ENCODE results near the gene HS1BP3.

The HS1BP3 gene

DNA sequence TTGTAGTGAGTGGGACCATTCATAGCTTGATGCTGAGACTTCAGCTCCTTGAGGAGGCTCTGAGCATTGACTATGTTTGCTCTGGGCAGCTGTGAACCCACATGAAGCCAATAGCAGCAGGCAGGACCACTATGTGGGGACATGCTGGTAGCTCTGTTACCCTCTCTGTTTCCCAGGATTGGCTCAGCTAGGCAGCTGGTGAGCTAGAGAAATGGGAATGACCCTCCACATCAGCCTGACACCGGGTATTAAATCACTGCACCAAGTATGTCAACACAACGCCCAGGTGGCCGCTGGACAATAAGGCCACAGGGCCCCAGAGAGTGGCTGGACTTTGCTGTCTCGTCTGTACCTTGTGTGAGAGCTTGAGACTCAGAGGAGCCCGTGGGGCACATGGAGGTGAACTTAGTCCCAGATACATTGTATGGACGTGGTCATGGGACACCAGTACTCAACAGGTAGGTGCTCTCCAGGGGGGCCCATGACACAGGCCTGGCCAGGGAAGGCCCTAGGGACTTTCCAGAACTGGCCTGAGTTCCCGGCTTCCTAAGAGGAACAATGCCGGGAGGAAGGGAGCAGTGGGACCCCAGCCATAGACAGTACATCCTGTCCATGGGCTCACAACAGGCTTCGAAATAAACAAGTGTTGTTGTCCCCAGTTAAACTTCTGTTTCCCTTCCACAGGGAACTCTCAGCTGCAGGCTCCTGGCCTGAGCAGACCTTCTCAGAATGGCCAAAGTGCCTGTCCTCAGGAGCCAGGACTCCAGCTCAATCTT is 35.2 kb downstream of the HS1BP3 start:
- DNase-seq: no peak

DNA sequence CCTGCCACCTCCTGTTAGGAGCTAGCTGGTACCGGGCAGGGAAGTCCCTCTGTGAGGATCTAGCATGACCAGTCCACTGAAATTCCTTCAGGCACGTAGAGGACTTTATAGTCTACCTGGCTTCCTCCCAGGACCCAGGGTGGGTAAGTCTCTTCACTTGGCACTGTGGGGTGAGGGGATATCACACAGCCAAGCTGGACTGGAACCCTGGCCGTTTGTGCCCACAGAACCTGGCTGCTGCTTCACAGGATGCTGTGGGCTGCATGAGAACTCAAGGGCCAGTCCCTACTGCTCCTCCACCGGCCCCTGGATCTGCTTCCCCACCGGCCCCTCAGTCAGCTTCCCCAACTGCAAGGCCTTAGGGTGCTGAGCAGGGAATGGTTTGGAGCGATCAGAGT is 35.8 kb downstream of the HS1BP3 start:
- DNase-seq: no peak

DNA sequence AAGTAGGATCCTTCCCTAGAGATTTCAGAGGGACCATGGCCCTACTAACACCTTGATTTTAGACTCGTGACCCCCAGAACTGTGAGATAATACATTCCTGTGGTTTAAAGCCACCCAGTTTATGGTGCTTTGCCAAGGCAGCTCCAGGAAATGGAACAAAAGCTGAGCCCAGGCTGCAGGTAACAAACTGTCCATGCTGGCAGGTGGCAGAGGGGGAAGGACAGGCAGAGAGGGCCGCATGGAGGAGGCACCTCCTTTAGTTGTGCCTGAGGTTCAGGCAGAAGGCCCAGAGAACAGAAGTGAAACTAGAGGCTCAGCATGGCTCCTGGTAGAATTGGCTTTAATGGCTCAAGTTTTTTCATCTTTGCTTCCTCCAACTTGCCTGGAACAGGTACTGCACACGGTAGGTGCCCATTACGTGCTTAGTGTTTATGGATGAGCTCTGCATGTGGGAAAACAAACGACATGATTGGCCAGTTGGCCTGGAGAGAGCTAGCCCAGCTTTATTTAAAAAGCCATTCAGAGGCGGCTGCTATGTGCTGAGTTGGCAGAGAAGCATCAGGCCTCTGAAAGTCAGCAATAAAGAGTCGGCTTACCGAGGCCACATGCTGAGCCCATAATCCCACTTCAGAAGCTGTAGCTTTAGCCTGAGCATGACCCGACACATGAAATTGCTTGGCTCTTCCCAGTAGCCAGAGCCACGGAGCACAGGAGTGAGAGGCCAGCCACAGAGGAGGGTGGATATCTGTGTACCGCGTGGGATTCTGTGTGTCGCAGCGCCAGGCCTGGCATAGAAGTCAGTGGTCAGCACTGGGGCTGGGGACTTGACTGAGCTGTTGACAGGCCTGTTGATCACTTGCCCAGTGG is 36.5 kb downstream of the HS1BP3 start:
- no peak for DNase-seq

DNA sequence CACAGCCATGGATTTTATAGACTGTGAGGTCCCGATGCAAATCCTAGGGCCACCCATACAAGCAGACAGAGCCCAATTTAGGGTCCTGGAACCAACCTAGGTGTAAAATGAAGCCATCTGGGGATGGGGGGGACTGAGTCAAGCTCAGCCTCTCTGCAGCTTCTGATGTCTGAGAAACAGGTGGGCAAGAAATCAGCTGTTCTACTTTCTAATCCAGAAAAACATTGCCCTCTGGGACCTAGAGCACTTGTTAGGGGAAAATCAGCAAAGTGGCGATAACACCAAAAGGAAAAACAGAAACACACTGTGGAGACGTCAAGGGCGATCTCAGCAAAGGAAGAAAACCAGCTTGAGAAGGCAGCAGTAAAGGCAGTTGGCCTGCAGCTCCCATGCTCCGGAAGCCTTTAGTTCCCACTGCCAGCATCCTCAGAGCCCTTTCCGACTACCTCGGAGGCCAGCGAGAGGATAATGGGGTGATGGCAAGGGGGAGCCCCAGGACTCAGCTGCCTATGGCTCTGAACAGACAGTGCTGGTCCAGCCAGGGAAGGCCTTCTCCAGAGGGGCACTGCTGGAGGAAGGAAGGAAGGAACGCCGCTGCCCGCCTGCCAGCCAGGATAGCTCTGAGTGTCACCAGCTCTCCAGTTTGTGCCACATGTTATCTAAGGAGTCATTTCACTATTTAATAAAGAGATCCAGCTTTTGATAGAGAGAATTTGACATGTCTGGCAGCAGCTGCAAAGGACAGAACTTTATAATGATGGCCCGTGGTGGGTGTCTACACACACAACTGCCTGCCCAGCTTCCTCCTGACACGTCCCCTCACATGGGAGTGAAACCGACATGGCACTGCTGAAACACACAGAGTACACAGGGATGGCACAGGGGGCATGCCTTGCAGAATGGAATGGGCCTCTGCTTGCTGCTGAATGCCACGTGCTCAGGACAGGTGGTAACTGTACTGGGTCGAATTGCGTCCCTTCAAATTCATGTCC is 37.7 kb downstream of the HS1BP3 start:
- DNase-seq: no peak

DNA sequence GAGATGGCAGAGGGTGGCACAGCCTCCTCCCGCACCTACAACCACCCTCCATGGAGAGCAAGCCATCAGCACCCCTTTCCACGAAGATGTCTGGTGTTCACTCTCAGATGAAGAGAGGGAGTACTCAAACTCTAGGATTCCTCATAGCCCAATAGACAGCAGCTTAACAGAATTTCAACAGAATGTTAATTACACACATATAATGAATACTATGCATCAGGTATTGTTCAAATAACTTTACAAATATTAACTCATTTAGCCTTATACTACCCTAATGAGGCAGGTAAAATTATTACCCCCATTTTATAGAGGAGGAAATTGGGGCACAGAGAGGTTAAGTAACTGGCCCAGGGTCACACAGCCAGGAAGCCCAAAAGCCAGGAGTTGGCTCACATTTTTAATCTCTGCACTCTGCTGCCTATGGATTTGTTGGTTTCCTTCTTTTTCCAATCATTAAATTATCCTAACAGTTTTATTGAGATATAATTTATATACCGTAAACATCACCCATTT is 39.0 kb downstream of the HS1BP3 start:
- DNase-seq: no peak

DNA sequence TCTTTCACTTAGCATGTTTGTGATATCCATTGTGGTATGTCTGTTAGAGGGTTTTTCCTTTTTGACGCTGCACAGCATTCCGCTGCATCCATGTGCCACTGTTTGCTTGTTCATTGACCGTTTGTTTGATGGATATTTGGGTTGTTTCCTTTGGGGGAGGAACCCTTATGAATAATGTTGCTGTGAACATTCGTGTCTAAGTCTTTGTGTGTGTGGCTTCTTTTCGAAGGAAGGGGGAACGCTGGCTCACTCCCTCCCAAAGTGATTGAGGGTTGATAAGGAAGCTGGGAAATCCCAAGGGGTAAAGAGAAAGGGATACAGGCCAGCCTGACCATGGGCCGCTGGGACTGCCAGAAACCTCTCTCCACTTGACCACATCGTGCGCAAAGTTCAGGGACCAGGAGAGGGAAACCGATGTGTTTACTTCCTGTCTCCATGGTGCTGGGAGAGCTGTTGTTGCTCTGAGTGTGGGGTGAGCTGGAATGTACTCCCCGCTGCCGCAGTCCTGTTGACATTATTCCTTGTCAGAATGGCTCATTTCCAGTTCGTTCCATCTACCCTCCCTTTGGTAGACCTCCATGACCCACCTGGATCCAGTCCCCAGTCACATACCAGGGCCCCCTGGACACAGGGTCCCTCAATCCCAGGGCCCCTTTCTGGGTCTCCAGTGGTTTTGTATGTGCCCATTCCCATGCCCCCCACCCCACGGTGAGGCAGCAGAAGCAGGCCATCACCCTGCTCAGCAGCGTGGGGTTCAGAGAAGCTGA is 39.6 kb downstream of the HS1BP3 start:
- no peak for DNase-seq

DNA sequence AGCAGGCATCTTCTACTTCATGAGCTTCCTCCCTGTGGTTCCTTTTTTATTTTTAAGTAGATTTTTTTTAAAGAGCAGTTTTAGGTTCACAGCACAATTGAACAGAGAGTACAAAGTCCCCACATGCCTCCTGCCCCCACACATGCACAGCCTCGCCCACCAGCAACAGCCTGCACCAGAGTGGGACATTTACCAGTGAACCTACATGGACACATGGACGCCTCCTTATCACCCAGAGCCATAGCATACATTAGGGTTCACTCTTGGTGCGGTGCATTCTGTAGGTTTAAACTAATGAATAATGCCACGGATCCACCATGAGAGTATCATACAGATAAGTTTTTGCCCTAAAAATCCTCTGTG is 40.9 kb downstream of the HS1BP3 start:
- DNase-seq: no peak

DNA sequence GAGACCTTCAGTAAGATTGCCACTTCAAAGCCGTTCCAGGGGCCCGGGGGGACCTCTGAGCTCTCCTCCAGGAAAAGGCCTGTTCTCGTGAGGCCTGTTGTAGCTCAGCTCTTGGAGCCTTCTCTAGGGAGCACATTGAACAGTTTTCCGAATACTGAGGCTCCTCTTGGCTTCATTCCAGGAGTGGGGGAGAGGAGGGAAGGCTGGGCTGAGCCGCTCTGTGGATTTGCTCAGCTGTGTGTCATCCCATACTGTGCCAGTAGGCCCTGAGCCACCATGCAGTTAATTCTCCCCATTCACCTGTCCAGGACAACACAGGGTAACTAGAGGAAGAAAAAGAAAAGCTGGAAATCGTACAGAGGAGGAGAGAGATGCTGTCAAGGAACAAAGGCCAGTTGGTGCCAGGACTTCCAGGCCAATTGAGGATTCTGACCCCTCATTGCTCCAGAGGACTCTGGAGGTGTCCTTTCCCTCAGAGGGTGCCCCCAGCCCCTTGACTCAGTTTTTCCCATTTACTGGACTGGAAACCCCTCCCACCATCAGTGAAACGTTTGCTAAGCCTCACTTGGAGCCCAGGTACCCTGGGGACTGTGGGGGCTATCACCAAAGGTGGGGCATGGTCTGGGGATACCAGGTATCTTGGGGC is 41.4 kb downstream of the HS1BP3 start:
- no peak for DNase-seq

DNA sequence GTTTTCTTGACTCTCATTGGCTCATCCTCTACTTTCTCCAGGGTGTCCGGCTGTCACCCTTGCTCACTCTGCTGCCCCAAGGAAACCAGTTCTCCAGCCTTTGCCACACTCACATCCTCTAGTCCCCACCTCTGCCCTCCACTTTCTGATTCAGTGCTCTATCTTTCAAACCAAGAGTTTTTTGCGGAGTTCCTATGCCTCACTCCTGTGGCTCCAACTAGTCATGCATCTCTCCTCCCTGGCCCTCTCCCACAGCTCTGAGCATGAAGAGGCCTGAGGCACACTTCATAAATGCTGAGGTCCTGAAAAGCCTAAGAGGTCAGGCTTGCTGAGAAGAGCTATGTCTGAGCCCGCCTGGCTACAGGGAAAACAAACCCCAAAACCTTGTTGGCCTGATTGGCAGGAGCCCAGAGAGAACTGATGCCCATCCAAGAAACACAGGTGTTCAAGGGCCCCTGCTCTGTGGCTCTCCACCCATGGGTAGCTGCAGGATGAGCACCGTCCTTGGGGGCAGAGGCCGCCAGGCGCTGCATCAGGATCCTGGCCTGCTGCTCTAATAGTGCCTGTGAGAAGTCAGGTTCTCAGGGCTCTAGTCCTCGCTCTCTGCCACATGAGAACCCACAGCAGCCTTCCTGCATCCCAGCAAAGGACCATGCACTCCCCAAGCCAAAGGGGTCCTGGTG is 42.1 kb downstream of the HS1BP3 start:
- DNase-seq: no peak

DNA sequence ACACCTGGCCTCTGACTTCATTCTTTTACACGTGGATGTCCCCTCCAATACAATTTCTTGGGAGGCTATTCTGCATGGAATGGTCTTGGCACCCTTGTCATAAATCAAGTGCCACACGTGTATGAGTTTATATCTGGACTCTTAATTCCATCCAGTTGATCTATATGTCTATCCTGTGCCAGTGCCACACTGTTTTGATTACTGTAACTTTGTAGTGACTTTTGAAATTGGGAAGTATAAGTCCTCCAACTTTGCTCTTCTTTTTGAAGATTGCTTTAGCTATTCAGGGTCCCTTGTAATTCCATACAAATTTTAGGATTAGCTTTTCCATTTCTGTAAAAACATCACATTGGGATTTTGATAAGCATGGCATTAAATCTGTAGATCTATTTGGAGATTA is 43.5 kb downstream of the HS1BP3 start:
- DNase-seq: no peak

DNA sequence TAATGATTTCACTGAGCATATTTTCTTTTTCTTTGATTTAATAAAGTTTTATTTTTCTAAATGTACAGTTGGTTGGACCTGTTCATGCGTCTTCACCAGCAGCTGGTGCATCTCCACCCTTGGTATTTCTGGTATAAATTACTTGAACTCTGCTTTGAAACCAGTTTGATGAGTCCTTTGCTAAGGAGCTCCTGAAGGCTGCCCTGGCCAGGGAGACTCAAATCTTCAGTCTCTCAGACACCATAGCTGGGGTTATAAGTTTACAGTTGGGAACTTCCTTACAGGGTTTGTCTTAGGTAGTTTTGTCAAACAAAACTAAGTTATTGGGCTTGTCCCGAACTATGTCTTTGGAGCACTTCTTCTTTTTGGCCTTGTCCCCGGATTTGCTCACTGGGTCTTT is 44.7 kb downstream of the HS1BP3 start:
- DNase-seq: no peak

DNA sequence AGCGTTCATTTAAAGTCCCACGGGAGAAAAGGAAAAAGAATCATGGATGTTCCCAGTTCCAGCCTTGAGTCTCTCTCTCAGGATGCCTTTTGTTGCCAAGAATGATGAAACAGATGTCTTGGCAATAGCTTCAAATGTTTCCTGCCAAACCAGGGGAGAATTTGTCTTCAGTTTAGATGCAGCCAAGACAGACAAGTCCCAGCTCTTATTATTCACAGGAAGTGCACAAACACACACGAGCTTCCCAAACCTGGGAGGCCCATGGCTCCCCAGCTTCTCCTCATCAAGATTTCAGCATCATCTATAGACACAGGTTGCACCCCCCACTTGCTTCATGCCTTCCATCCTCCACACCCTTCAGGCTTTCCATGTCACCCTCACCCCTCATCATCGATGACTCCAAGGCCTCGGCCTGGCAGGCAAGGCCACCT is 45.9 kb downstream of the HS1BP3 start:
- no peak for DNase-seq

DNA sequence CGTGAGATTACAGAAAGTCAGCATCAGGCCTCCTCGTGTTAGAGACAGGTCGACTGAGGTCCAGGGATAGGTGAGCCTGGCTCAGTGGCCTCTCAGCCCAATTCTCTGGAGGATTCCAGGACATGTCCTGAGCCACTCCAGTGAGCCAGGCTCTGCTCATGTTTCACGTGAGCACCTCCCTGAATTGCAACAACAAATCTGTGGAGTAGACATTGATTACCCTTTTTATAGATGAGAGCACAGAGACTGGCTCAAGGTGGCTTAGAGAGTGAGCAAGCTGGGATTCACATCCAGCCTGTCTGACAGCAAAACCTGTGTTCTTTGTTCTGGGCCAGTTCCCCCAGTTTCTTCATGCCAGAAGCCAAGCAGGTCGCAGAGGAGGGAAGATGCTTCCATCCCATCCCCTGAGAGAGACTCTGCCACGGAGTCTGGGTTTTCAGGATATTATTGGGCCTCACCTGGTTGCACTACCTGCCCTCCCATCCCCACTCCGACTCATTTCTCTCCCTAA is 46.4 kb downstream of the HS1BP3 start:
- no peak for DNase-seq

DNA sequence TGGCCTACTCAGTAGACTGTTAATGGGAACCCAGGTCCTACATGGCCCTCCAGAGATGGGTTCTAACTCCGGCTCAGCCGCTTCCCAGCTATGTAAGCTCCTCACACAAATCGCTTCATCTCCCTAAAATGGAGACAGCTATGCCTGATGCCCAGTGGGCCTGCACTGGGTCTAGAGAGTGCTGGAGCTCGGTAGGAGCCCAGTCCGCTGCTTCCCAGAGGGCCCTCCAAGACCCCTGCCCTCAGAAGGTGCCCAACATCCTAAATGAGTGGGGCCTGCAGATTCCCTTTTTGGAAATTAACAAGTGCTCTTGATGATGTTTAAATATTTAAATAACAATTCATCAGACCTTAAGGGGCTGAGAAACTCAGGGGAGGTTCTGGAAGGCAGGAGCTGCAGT is 47.1 kb downstream of the HS1BP3 start:
- no peak for DNase-seq

DNA sequence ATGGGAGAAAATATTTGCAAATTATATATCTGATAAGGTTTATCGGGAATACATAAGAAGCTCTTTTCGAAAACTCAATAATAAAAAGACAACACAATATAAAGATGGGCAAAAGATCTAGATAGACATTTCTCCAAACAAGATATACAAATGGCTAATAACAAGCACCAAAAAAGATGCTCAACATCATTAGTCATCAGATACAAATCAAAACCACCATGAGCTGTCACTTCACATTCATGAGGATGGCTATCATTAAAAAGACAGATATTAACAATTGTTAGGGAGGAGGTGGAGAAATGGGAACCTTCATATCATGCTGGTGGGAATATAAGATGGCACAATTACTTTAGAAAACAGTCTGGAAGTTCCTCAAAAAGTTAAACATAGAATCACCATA is 48.1 kb downstream of the HS1BP3 start:
- DNase-seq: no peak

DNA sequence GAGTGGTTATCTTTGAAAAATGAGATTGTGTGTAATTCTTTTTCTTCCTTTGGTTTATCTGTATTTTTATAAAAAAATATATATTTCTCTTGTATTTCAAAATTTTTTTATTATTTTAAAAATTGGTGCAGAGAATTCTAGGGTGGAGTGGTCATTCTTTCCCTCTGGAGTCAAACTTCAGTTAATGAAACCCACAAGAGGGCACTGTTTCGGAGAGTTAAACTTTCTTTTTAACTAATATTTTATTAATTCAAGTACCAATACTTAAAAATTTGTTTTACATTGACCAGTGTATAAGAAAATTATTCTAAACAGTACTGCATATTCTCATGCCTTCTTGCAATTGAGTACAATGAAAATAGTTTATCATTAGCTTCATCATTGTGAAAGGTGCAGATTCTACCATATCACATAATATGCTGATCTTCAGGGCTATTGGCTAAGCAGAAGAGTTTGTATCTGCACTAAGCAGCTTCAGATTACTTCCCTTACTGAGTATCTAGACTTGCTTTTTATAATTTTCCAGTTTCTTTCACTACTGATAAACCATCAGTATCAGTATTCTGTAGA is 50.1 kb downstream of the HS1BP3 start:
- DNase-seq: no peak

DNA sequence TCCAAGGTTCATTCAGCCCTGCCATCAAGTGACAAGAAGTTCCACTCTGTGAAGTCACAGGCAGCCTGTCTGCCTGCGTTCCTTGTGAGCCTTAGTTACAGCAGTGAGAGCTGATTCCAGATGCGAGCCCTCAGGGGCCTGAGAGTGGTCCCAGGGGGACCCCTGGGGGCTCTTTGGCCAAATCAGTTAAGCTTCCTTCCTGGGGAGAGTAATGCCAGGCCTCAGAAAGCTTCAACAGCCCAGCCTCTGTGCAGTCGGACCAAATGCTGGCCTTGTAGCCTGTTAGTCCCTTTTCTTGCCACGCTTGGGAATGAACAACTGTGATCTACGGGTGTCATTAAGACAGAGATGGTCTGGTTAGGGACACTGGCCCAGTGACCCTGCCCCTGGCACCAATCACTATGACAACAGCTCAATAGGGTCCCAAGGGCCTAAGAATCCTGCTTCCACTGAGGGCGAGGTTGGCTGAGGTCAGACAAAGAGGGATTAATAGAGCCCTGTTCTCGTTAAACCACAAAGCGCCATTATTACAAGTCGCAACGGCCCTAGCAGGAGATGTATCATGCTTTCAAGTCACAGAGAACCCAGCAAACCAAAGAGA is 50.9 kb downstream of the HS1BP3 start:
- no peak for DNase-seq

DNA sequence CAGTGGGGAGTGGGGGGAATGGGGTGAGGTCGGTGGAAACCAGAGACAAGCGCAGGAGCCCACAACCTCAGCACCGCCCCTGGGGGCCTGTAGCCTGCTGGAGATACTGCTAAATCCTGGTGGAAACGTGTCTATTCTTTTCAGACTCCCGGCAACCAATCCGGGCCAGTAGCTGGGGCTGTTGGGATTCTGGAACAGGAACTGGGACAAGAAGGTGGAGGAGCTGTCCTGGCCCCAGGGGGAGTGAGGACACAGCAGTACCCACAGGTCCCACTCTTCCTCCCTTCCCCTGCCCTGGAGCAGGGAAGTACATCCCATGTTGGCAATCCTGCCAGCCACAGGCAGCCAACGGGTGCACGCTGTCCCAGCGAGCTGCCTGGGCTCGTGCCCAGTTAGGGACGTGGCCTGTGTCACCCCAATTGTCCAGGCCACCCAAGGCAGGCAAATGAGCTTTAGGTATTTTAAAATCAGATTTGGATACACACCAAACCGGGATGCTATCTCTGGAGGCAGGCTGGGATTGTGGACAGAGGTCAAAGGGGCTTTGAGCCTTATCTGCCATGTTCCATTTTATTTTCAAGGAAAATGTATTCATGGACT is 51.8 kb downstream of the HS1BP3 start:
- DNase-seq: no peak

DNA sequence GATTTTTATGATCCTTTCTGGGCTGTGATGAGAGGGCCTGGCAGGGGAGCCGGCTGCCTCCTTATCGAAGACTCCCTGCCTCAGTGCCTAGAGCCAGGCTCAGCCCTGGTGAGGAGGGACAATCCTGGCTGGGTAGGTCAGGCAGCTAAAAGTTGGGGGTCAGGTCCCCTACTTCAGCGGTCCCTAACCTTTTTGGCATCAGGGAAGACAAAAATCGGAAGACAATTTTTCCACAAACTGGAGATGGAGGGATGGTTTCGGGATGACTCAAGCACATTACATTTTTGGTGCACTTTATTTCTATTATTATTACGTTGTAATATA is 53.1 kb downstream of the HS1BP3 start:
- no peak for DNase-seq

All from stimulated activated CD4-positive, alpha-beta T cell treated with anti-CD3 and anti-CD28 coated beads, Interleukin-12 subunit alpha, Interleukin-12 subunit beta, amount 100 ng/mL, for 4 hours (primary cell).